ENCODE measurements around the gene RAB3GAP2. TPM values are rescaled to one million over a fixed set of nuclear protein-coding genes. Genes with fewer than 3 reads are reported as not detected.
"Not testable (repeated sequence)": the region's sequence is repeated elsewhere in the genome, so short reads cannot be mapped to it uniquely, and the experiment has no call there.

RAB3GAP2 gene
- total and polyA plus RNA-seq, 2 donors (not counting 1 experiment from before 2014, with no cell fraction given) = 16.9 to 70.5 TPM

DNA sequence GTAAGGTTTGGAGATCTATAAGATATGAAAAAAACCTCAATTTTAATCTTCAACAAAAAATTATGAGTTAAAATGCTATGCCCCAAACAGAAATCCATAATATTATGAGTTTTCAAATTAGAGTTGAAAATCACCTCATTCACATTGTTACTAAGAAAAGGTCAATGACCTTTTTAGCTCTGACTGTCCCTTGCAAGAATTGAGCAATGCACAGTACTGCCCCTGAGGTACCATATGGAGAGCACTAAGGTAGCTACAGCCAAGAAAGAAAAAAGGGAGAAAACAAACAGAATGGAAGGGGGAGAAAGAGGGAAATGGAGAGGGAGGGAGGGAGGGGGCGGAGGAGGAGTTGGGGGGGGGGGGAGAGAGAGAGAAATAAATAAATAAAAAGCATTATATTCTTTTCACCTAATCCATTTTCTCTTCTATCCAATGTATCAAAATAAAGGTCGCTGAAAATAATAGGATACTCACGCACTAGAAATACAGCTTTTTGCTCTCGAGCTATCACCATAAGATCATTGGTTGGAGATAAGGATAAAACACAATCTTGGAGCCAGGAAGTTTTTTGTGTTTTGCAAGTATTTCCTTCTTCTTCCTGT lies 58.8 kb downstream of the RAB3GAP2 start:
- H3K27ac Mint-ChIP-seq = no peak overlapping the region
- no peak overlapping the region for H3K4me3 Mint-ChIP-seq
- no peaks in the 10 kb centered on the region for H3K27me3 Mint-ChIP-seq
- Histone ChIP-seq H3K36me3 (replicated peaks in 1 of 2; ENCODE audit: control extremely low read depth in 1 of 2, control insufficient read depth in 1 of 2, extremely low read depth in 1 of 2, insufficient read depth in 2 of 2, low read length in 1 of 2) (peaks cover 0 to 25% of the 10 kb centered on the region in 2 experiments), H3K4me1 (ENCODE audit: control insufficient read depth in 2 of 2, insufficient read depth in 2 of 2, low read length in 2 of 2) (no peaks in the 10 kb centered on the region), H3K4me3 (ENCODE audit: control extremely low read depth in 1 of 5, extremely low read depth in 1 of 5, insufficient read depth in 1 of 5, low read depth in 2 of 5, low read length in 4 of 5) (no peak overlapping the region), H3K9ac (ENCODE audit: low read length) (no peak overlapping the region), H3K27me3 (replicated peaks in 1 of 4; ENCODE audit: control extremely low read depth in 1 of 4, control insufficient read depth in 3 of 4, insufficient read depth in 4 of 4, low read length in 3 of 4) (no peaks in the 10 kb centered on the region), H2AFZ (ENCODE audit: insufficient read depth, low read depth, low read length, poor library complexity, severe bottlenecking) (no peak overlapping the region), H3K27ac (ENCODE audit: low read length in 2 of 2) (no peak overlapping the region), H4K20me1 (ENCODE audit: control insufficient read depth, insufficient read depth, low read length, poor library complexity, severe bottlenecking) (peaks cover 11% of the 10 kb centered on the region), H3K4me2 (replicated peaks; ENCODE audit: low read depth, low read length, poor library complexity, severe bottlenecking) (no peak overlapping the region), H3K79me2 (ENCODE audit: control insufficient read depth, insufficient read depth, low read length) (peaks cover 15% of the 10 kb centered on the region), H3K9me3 (ENCODE audit: control extremely low read depth in 1 of 3, control insufficient read depth in 2 of 3, insufficient read depth in 1 of 3, low read length in 2 of 3) (no peaks in the 10 kb centered on the region)
- DNase-seq (no peak), ATAC-seq (ENCODE audit: low read depth) (no peak)
- peaks cover 13% of the 10 kb centered on the region for H3K4me1 Mint-ChIP-seq
- TF ChIP-seq, protein P1, sequence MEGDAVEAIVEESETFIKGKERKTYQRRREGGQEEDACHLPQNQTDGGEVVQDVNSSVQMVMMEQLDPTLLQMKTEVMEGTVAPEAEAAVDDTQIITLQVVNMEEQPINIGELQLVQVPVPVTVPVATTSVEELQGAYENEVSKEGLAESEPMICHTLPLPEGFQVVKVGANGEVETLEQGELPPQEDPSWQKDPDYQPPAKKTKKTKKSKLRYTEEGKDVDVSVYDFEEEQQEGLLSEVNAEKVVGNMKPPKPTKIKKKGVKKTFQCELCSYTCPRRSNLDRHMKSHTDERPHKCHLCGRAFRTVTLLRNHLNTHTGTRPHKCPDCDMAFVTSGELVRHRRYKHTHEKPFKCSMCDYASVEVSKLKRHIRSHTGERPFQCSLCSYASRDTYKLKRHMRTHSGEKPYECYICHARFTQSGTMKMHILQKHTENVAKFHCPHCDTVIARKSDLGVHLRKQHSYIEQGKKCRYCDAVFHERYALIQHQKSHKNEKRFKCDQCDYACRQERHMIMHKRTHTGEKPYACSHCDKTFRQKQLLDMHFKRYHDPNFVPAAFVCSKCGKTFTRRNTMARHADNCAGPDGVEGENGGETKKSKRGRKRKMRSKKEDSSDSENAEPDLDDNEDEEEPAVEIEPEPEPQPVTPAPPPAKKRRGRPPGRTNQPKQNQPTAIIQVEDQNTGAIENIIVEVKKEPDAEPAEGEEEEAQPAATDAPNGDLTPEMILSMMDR (IDR thresholded peaks at IDR 0.05) = no peak
- no peak for TF ChIP-seq EZH2 (IDR thresholded peaks at IDR 0.05; ENCODE audit: borderline replicate concordance, insufficient read depth, low read depth, low read length, poor library complexity, severe bottlenecking)
- intact Hi-C loops (cut with micrococcal nuclease) = no loop called here
- CTCF ChIA-PET = no interaction called here
- POLR2A ChIA-PET = no interaction called here
- WGBS (ENCODE audit: insufficient coverage) = no CpG with 5 or more reads among the region's 4 CpGs
- H3K9me3 Mint-ChIP-seq (ENCODE audit: insufficient read depth) = no peaks in the 10 kb centered on the region

DNA sequence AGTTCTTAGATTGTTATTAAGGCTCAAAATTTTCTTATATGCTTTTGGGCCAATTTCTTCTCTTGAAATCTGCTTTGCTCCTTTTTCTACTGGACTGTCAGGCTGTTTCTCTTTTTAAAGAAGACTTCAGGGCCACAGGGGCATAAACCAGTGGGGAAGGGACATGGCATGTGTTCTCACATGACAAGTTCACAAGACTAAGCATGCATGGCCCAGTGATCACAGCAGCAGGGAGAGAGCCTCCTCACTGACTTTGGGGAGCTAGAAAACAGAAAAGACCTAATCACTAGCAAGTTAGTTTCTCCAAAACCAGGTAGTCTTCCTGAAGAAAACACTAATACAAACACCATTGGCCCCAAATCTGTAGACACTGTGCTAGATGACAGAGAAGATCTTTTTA lies 64.8 kb downstream of the RAB3GAP2 start:
- Histone ChIP-seq H3K4me2 (replicated peaks; ENCODE audit: low read depth, low read length, poor library complexity, severe bottlenecking) (no peak overlapping the region), H3K27me3 (replicated peaks in 1 of 4; ENCODE audit: control extremely low read depth in 1 of 4, control insufficient read depth in 3 of 4, insufficient read depth in 4 of 4, low read length in 3 of 4) (no peaks in the 10 kb centered on the region), H3K36me3 (replicated peaks in 1 of 2; ENCODE audit: control extremely low read depth in 1 of 2, control insufficient read depth in 1 of 2, extremely low read depth in 1 of 2, insufficient read depth in 2 of 2, low read length in 1 of 2) (peaks cover 7 to 52% of the 10 kb centered on the region in 2 experiments), H3K4me3 (ENCODE audit: control extremely low read depth in 1 of 5, extremely low read depth in 1 of 5, insufficient read depth in 1 of 5, low read depth in 2 of 5, low read length in 4 of 5) (no peak overlapping the region), H3K79me2 (ENCODE audit: control insufficient read depth, insufficient read depth, low read length) (no peaks in the 10 kb centered on the region), H4K20me1 (ENCODE audit: control insufficient read depth, insufficient read depth, low read length, poor library complexity, severe bottlenecking) (no peaks in the 10 kb centered on the region), H2AFZ (ENCODE audit: insufficient read depth, low read depth, low read length, poor library complexity, severe bottlenecking) (no peak overlapping the region), H3K9me3 (ENCODE audit: control extremely low read depth in 1 of 3, control insufficient read depth in 2 of 3, insufficient read depth in 1 of 3, low read length in 2 of 3) (peaks cover 0 to 2% (median 0%) of the 10 kb centered on the region in 3 donors), H3K27ac (ENCODE audit: low read length in 2 of 2) (no peak overlapping the region), H3K4me1 (ENCODE audit: control insufficient read depth in 2 of 2, insufficient read depth in 2 of 2, low read length in 2 of 2) (no peaks in the 10 kb centered on the region), H3K9ac (ENCODE audit: low read length) (no peak overlapping the region)
- no peak for ATAC-seq (ENCODE audit: low read depth)
- no peak for TF ChIP-seq EZH2 (IDR thresholded peaks at IDR 0.05; ENCODE audit: borderline replicate concordance, insufficient read depth, low read depth, low read length, poor library complexity, severe bottlenecking)
- TF ChIP-seq, protein P1 (IDR thresholded peaks at IDR 0.05) = no peak
- CTCF ChIA-PET = interaction anchor here (1.0 to 2.1 kb wide), 3 partner anchors 9 to 12 kb away, joined by 4 to 7 read pairs (median 4); no protein-coding TSS in a partner anchor
- H3K4me1 Mint-ChIP-seq = no peaks in the 10 kb centered on the region
- POLR2A ChIA-PET = no interaction called here
- H3K4me3 Mint-ChIP-seq = no peak overlapping the region
- no peaks in the 10 kb centered on the region for H3K27me3 Mint-ChIP-seq
- no peak for DNase-seq
- no peaks in the 10 kb centered on the region for H3K9me3 Mint-ChIP-seq (ENCODE audit: insufficient read depth)
- H3K27ac Mint-ChIP-seq = peak overlapping the region; percentile 62
- intact Hi-C loops (cut with micrococcal nuclease) = no loop called here

DNA sequence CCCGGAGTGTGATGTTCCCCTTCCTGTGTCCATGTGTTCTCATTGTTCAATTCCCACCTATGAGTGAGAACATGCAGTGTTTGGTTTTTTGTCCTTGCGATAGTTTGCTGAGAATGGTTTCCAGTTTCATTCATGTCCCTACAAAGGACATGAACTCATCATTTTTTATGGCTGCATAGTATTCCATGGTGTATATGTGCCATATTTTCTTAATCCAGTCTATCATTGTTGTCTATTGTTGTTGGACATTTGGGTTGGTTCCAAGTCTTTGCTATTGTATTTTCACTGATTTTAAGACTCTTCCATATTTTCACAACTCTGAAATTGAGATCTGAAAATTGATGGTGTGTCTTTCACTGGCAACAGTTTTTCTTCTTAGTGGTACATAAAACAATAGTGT lies 67.5 kb downstream of the RAB3GAP2 start:
- H3K27ac ChIP-seq (ENCODE audit: low read length in 2 of 2); H2AFZ ChIP-seq (ENCODE audit: insufficient read depth, low read depth, low read length, poor library complexity, severe bottlenecking); POLR2A ChIA-PET; H3K27me3 ChIP-seq (replicated peaks in 1 of 4; ENCODE audit: control extremely low read depth in 1 of 4, control insufficient read depth in 3 of 4, insufficient read depth in 4 of 4, low read length in 3 of 4); H3K4me3 ChIP-seq (ENCODE audit: control extremely low read depth in 1 of 5, extremely low read depth in 1 of 5, insufficient read depth in 1 of 5, low read depth in 2 of 5, low read length in 4 of 5); H3K27ac Mint-ChIP-seq; H3K4me1 ChIP-seq (ENCODE audit: control insufficient read depth in 2 of 2, insufficient read depth in 2 of 2, low read length in 2 of 2); H3K9me3 ChIP-seq (ENCODE audit: control extremely low read depth in 1 of 3, control insufficient read depth in 2 of 3, insufficient read depth in 1 of 3, low read length in 2 of 3); H3K79me2 ChIP-seq (ENCODE audit: control insufficient read depth, insufficient read depth, low read length); H4K20me1 ChIP-seq (ENCODE audit: control insufficient read depth, insufficient read depth, low read length, poor library complexity, severe bottlenecking); H3K4me3 Mint-ChIP-seq; H3K9ac ChIP-seq (ENCODE audit: low read length); ATAC-seq (ENCODE audit: low read depth); intact Hi-C loops (cut with micrococcal nuclease); H3K4me2 ChIP-seq (replicated peaks; ENCODE audit: low read depth, low read length, poor library complexity, severe bottlenecking); H3K27me3 Mint-ChIP-seq; DNase-seq; H3K9me3 Mint-ChIP-seq (ENCODE audit: insufficient read depth); H3K4me1 Mint-ChIP-seq: not testable (repeated sequence)
- CTCF ChIA-PET = interaction anchor here (1.2 kb wide), 1 partner anchor 12 kb away, joined by 3 read pairs; no protein-coding TSS in a partner anchor
- peaks cover 7 to 58% of the 10 kb centered on the region in 2 experiments for H3K36me3 ChIP-seq (replicated peaks in 1 of 2; ENCODE audit: control extremely low read depth in 1 of 2, control insufficient read depth in 1 of 2, extremely low read depth in 1 of 2, insufficient read depth in 2 of 2, low read length in 1 of 2)
- no CpG with 5 or more reads among the region's 2 CpGs for WGBS (ENCODE audit: insufficient coverage)

All from B cell (primary cell).